ENCODE data around the gene NUPR2. TPM values are rescaled to one million over a fixed set of nuclear protein-coding genes. Genes with fewer than 3 reads are reported as not detected.
A peak's percentile ranks its signal among the peaks of the same experiment; 100 is the strongest.
"Not testable (repeated sequence)": the region's sequence is repeated elsewhere in the genome, so short reads cannot be mapped to it uniquely, and the experiment has no call there.

Gene NUPR2
- total RNA-seq: not detected in 2 replicates

- DNase-seq (ENCODE audit: extremely low read depth, low read depth, low spot score): no peak
These were observed at the start of gene NUPR2 for GRCh38 chr7:56115852-56116538. NUPR2 (minus strand) TSS chr7:56116417; CDS start chr7:56116314, 103 bp downstream.

DNA sequence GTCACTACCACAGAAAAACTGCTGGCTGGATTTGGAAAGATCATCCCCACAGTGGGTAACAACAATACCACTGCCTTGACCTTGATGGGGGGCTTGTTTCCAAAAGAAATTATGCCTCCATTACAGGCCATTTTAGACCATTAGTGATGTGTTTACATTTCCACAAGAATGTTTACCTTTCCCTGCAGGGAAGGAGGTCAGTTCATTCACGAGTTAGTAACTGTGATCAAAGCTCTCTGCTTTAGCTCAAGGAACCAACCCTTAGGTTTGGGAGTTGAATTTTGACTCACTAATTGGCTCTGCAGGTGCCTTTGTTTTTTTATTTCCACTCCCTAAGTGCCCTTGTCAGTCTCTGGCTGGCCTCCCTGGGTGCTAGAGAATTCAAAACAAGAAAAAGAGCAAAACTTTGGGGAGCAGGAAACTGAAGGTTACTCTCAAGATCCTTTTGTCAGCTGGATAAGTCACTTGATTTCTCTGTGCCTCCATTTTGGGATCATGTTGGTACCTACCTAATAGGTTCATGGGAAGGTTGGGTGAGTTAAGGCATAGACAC lies 41.1 kb upstream of the NUPR2 start:
- no peak for DNase-seq (ENCODE audit: extremely low read depth, low read depth, low spot score)

- not testable (repeated sequence) for DNase-seq (ENCODE audit: extremely low read depth, low read depth, low spot score)
These were observed 14.8 kb upstream of the NUPR2 start for GRCh38 chr7:56131062-56131461.

DNA sequence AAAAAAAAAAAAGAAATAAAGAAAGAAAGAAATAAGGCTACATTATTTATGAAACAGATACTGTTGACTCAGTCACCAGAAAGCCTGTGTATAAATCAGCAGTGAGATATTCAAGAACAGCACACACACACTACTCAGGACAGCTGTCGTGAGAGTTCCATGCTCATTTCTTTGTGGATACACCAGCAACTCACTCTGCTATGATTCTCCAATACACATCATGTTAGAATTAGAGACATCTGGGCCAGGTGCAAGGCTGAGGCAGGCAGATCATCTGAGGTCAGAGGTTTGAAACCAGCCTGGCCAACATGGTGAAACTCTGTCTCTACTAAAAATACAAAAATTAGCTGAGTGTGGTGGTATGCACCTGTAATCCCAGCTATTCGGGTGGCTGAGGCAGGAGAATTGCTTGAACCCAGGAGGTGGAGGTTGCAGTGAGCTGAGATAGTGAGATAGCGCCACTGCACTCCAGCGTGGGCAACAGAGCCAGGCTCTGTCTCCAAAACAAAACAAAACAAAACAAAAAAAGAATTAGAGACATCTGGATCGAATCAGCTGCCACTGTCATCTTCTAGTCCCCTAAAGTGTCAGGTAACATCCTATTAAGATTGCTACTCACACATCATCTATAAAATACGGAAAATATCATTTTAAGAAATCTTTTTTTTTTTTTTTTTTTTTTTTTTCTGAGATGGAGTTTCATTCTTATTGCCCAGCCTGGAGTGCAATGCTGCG lies 11.2 kb upstream of the NUPR2 start:
- no peak for DNase-seq (ENCODE audit: extremely low read depth, low read depth, low spot score)

DNA sequence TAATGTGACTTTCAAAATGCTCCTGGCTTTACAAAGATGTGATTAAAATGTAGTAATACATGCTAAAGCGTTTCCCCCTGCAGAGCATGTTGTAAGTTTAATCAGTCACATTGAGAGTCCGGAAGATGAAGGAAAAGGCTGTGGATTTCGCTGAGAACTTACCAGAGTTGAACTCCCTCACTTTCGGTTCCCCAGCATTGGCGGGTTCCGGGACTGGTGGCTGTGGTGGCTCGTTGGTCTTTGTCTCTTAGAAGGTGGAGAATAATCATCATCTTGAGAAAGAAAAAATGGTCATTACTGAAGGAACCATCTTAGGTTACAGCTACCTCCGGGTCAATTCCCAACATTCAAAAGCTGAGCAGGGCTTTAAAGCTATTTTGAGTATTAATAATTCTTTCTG lies 9.6 kb upstream of the NUPR2 start:
- no peak for DNase-seq (ENCODE audit: extremely low read depth, low read depth, low spot score)

DNA sequence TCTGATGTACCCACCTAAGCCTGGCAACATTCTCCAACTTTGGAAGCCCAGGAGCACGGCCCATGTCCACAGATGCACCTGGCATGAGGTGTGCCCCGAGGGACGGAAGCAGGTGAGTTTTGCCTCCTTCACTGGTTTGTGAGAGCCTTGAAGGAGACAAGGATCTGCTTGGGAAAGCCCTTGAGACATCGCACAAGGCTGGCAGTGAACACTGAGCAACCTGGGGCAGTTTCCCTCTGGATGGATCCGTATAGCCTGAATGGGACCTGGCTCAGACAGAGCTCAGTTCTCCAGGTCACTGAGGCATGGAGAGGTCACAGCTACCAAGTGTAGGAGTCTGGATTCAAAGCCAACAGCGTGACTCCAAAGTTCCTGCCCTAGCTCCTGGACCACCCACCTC lies 8.8 kb upstream of the NUPR2 start:
- no peak for DNase-seq (ENCODE audit: extremely low read depth, low read depth, low spot score)

DNA sequence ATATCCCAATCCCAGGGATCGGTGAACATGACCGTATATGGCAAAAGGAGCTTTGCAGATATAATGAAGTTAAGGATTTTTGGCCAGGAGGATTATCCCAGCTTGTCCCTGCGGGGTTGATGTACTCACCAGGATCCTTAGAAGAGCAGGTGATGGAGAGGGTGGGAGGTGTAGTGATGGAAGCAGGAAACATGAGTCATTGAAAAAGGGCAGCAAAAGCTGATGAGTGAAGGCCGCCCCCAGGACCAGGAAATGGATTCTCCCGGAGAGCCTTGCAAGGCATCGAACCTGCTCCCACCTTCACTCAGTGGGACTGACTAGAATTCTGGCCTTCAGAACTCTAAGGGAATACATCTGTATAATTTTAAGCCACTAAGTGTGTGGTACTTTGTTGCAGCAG lies 5.2 kb upstream of the NUPR2 start:
- no peak for DNase-seq (ENCODE audit: extremely low read depth, low read depth, low spot score)

- DNase-seq (ENCODE audit: extremely low read depth, low read depth, low spot score): not testable (repeated sequence)
These were observed 4.0 kb downstream of the NUPR2 start for GRCh38 chr7:56112244-56112643.

GRCh38 chr7:56110611-56111010 lies 5.6 kb downstream of the NUPR2 start:
- DNase-seq (ENCODE audit: extremely low read depth, low read depth, low spot score): no peak

DNA sequence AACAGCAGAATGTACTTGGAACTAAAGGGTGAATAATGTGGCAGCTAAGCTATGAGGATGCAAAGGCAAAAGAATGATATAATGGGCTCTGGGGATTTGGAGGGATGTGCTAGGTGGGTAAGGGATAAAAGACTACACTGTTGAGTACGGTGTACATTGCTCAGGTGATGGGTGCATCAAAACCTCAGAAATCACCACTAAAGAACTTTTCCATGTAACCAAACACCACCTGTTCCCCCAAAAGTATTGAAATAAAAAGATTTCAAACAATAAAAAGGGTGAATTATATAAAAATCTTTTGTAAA lies 8.3 kb downstream of the NUPR2 start:
- no peak for DNase-seq (ENCODE audit: extremely low read depth, low read depth, low spot score)

DNA sequence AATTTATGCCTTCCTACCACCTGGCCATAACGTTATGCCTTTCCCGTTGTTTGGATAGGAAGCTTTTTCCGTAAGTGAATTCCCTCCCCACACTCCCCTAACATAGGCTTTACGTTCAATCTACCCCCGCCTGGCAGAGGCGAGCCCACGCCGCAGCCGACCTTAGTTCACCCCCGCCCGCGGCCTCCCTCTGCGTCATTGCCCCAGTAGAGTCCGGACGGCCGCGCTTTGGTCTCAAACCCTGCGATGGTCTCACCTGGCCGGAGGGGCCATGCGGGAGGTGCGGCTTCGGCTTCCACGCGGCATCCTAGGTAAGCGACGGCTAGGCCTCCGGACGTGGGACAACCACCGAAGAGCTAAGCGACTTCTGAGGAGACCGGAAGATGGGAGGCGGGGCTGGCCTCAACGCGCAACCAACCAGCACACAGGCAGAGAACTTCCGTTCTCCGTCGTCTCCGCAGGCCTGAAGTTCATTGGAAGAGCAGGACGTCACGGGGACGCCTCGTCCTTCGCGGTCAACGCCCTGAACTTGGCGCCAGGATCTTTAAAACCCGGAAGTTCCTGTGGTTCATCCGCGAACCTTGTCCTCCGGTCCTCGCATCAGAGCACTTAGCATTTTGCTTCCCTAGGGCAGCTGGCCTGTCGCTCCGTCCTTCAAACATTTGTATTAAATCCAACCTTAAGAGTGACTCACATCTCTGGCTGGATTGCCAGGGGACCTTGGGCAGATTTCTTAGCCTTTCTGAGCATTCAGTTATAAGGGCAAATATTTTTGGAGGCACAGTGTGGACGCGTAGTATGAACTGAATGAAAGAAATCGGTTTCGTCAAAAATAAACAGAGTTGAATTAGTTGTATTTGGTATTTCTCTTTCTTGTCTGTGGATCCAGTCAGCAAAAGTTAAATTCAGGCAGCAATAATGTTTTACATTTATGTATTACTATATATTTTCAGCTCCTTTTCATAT lies 9.8 kb downstream of the NUPR2 start, which contains the start of gene CHCHD2:
Gene CHCHD2 (minus strand): TSS at position 369 of the 966 bp plus-strand sequence. CDS start 63 bp downstream, at position 306.
- peak; percentile 92 for DNase-seq (ENCODE audit: extremely low read depth, low read depth, low spot score)

DNA sequence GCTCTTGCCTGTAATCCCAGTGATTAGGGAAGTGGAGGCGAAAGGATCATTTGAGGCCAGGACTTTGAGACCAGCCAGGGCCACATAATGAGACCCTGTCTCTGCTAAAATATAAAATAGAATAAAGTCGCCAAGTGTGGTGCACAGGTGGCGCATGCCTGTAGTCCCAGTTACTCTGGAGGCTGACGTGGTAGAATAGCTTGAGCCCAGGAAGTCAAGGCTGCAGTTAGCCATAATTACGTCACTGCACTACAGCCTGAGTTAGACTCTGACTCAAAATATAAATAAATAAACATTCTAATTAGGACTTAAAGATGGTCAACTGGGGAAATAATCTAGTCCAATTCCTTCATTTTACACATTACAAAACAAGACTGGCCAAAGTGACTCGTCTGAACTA lies 10.7 kb downstream of the NUPR2 start:
- peak; percentile 45 for DNase-seq (ENCODE audit: extremely low read depth, low read depth, low spot score)

DNA sequence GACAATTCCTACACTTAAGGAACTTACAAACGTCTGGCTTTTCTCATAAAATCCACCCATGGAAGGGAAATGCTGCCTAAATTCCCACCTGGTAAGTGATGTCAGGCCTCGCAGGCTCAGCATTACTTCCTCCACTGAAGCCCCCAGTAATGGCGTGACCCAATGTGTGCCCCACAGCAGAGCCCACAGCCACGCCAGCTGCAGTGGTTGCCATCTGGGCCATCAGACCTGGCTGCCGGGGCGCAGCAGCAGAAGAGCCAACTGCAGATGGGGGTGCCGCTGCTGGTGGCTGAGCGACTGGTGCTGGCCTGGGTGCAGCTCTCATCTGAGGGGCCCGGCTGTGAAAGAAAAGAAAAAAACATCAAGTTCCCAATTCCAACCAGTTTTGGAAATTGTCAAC lies 12.1 kb downstream of the NUPR2 start:
- DNase-seq (ENCODE audit: extremely low read depth, low read depth, low spot score): not testable (repeated sequence)

DNA sequence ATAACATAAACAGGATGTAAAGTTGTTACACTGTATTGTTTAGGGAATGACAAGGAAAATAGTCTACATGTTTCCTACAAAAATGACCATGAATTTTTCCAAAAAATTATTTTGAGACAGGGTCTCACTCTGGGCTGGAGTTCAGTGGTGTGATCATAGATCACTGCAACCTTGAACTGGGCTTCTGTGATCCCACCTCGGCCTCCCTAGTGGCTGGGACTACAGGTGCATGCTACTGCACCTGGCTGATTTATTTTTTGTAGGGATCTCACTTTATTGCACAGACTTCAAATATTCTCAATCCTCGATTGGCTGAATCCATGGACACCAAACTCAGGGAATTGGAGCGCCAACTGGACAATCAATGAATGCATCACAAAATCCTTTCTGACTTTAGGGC lies 16.6 kb downstream of the NUPR2 start:
- no peak for DNase-seq (ENCODE audit: extremely low read depth, low read depth, low spot score)

DNA sequence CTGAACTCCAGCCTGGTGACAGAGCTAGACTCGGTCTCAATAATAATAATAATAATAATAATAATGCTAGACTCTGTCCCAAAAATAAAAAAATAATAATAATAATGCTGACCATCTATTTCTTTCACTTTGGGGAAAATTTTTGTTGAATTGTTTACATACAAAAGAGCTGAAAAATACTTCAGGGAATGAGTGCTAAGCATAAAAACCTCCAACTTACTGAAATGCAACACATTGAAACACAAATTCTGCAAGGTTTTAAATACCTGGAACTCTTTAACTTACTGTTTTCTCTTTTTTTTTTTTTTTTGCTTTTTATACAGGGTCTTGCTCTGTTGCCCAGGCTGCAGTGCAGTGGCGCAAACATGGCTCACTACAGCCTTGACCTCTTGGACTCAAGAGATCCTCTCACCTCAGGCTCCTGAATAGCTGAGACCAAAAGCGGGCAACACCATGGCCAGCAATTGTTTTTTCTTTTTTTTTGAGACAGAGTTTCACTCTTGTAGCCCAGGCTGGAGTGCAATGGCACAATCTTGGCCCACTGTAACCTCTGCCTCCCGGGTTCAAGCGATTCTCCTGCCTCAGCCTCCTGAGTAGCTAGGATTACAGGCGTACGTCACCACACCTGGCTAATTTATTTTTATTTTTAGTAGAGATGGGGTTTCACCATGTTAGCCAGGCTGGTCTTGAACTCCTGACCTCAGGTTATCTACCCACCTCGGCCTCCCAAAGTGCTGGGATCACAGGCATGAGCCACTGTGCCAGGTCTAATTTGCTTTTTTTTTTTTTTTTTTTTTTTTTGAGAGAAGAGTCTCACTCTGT lies 17.8 kb downstream of the NUPR2 start:
- DNase-seq (ENCODE audit: extremely low read depth, low read depth, low spot score): not testable (repeated sequence)

GRCh38 chr7:56097700-56098099 lies 18.5 kb downstream of the NUPR2 start:
- no peak for DNase-seq (ENCODE audit: extremely low read depth, low read depth, low spot score)

- no peak for DNase-seq (ENCODE audit: extremely low read depth, low read depth, low spot score)
These were observed 23.3 kb downstream of the NUPR2 start, which contains the start of gene PHKG1 for GRCh38 chr7:56092789-56093531. PHKG1 (minus strand) TSS chr7:56092952; CDS start chr7:56088941, 4,011 bp downstream.

- DNase-seq (ENCODE audit: extremely low read depth, low read depth, low spot score): not testable (repeated sequence)
These were observed 23.8 kb downstream of the NUPR2 start for GRCh38 chr7:56092388-56092787.

GRCh38 chr7:56091591-56091990 lies 24.6 kb downstream of the NUPR2 start:
- DNase-seq (ENCODE audit: extremely low read depth, low read depth, low spot score): no peak
